H1 (cell line): ENCODE measurements around the gene CHRNA9.

ENCODE experiments used
- CTCF ChIP-seq, 3 experiments: IDR thresholded peaks; 1 replicate in 2 of 3; 2 replicates in 1 of 3; pipeline versions ENCODE4 v1.5.1 to v1.6.1; 2011; ENCODE audit warnings: low read length in 3 of 3, mild to moderate bottlenecking in 3 of 3, inconsistent platforms in 2 of 3, low read depth in 1 of 3, moderate library complexity in 1 of 3; ENCODE audit not compliant: insufficient read depth in 1 of 3; ENCODE audit errors: control extremely low read depth in 1 of 3
- JUN ChIP-seq: IDR thresholded peaks from 2 replicates; pipeline ENCODE4 v1.6.1; 2011; ENCODE audit warnings: low read depth, mild to moderate bottlenecking, improper control_type of control experiment, low read length
- POLR2A ChIP-seq, 2 experiments: IDR thresholded peaks; 1 replicate in 1 of 2; 2 replicates in 1 of 2; pipeline ENCODE4 v1.6.1; 2011; ENCODE audit warnings: low read depth in 2 of 2, low read length in 2 of 2, mild to moderate bottlenecking in 2 of 2; ENCODE audit errors: control extremely low read depth in 1 of 2
- POLR2AphosphoS5 ChIP-seq: IDR thresholded peaks from 2 replicates; pipeline ENCODE4 v1.6.1; 2011; ENCODE audit warnings: low read depth, low read length
- TAF7 ChIP-seq: optimal IDR thresholded peaks from 2 replicates; pipeline ENCODE3; 2011; ENCODE audit warnings: low read depth, mild to moderate bottlenecking, inconsistent platforms, low read length, moderate library complexity, borderline replicate concordance

DNA sequence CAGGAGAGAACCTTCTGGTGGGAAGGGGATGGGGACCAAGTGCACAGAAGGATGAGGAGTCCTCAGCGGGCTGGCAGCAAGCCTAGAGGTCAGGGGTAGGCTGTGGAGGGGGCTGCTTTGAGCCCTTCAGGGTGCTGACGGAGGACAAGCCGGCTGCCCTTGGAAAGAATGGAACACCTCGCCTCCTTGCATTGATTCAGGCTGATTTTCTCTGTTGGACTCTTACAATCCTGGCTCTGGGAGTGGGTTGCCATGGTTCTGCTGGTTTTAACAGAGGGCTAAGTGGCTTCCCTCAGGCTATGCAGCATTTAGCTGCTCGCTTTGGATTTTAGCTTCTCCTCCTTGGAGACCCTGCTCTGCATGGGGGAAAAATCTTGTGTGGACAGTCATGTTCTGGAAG, 49.4 kb upstream of the CHRNA9 start:
- TF ChIP-seq POLR2A (IDR thresholded peaks at IDR 0.05; ENCODE audit: control extremely low read depth in 1 of 2, low read depth in 2 of 2, low read length in 2 of 2), result no peak
- TF ChIP-seq POLR2AphosphoS5, result no peak
- no peak for TF ChIP-seq TAF7
- TF ChIP-seq CTCF (IDR thresholded peaks at IDR 0.05; ENCODE audit: control extremely low read depth in 1 of 3, insufficient read depth in 1 of 3, low read depth in 1 of 3, low read length in 3 of 3), result no peak
- no peak for TF ChIP-seq JUN
